Activated CD8-positive, alpha-beta memory T cell treated with anti-CD3 and anti-CD28 coated beads for 4 hours (primary cell): ENCODE measurements around the gene DCX.
"Not testable (repeated sequence)": the region's sequence is repeated elsewhere in the genome, so short reads cannot be mapped to it uniquely, and the experiment has no call there.

Source experiments
- DNase-seq, 2 donors: peaks; one replicate each; pipeline ENCODE4 v3.0.0-alpha.2; 2020; ENCODE audit warnings: low read depth in 2 of 2

The DCX gene

GRCh38 chrX:111365770-111366325, 46.1 kb downstream of the DCX start:
- DNase-seq: no peak

DNA sequence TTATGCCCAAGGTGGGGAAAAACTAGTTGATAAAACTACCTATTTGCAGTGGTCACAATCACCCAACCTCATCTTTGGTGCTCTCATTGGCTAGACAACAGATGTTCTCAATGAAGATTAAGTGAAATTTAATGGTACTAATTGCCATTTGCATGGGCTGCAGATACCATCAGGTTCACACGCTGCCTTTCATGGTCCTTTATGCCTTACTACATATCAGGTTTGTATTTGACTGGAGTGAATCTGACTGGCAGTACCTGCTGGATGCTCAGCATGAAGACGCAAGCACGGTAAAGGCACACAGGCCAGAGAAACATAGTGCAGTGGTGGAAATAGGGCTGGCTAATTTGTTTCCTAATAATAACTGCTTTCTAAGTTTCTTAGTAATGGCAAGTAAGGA, 48.3 kb downstream of the DCX start:
- no peak for DNase-seq

DNA sequence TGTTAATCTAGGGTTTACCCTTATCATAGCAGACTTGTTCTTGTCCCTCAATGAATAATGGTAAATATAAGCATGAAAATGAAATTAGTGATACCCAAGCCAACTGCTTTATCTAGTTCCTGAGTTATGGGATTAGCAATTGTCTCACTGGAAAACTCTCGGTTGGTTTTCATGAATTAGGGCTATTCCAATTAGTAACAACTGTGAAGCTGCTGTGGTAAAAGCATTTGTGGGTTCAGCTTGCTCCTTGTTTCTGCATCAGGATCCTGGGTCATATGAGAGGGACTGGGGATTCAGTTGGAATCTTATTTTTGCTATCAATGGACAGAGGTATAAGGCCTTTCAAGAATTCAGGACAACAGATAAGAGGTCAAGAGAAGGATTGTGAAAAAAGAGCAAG, 50.2 kb downstream of the DCX start:
- no peak for DNase-seq

GRCh38 chrX:111360839-111361238, 51.2 kb downstream of the DCX start:
- no peak for DNase-seq

DNA sequence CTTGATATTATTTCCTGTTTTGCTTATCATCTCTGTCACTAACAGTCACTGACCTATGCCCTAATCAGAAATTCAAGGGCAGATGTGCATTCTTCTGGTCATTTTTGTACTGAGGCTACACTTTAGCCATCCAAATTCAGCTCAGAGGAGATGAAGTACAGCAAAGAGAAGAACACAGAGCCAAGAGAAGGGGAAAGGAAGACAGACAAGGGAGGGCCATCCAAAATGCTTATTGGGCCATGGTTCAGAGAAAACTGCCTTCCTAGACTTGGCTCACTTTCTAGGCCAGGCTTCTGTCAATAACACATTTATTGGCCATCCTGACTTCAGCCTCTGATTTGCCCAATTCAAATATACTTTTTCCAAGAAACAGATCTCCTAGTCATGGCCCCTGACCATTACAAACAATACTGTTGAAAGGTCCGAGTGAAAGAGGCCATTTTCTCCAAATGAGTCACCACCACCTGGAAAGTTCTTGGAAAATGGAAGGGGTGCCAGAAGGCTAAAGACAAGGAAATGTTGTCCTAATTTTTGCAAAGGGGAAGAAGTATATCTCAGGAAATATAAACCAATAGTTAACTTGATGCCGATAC, 56.4 kb downstream of the DCX start:
- DNase-seq: no peak

DNA sequence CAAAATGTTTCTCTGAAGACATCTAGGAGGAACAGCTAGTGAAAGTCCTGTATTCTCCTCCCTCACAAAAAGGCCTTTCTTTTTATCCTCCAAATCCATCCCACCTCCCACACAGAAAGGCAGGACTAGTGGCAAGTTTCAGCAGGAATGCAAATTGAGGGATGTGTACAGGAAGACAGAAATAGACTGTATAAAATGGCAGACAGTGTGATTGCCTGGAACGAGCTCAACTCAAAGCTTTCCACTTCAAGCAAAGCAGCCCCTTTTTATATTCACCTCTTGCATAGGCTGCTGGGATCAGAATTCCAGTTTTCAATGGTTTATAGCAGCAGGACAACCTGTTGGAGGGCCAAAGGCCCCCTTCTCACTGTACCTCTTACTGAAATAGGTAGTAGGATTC, 57.5 kb downstream of the DCX start:
- DNase-seq: no peak

GRCh38 chrX:111353793-111354192, 58.2 kb downstream of the DCX start:
- DNase-seq: no peak

GRCh38 chrX:111352424-111352823, 59.6 kb downstream of the DCX start:
- DNase-seq: no peak

DNA sequence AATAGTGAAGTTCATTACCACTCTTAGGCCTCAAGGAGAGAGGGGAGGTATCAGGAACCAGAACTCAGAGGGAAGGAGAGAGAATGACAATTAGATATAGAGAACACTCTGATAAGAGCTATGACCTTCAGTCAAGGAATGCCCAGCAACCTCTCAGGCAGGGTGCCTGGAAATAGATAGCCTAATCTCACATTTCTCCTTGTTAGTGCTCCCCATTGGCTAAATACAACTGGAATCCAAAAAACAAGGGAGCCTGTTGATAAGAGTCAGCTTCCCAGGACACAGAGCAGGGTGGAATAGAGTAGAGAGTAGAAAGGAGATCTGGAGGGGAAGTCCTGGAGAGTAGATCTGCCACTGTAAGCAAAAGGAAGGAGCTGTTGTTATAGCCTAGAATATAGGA, 62.1 kb downstream of the DCX start:
- no peak for DNase-seq

- DNase-seq: no peak
Observed at GRCh38 chrX:111349101-111349500, 62.9 kb downstream of the DCX start.

- no peak for DNase-seq
Observed at GRCh38 chrX:111348429-111348828, 63.6 kb downstream of the DCX start.

GRCh38 chrX:111346150-111346549, 65.8 kb downstream of the DCX start:
- DNase-seq: not testable (repeated sequence)

DNA sequence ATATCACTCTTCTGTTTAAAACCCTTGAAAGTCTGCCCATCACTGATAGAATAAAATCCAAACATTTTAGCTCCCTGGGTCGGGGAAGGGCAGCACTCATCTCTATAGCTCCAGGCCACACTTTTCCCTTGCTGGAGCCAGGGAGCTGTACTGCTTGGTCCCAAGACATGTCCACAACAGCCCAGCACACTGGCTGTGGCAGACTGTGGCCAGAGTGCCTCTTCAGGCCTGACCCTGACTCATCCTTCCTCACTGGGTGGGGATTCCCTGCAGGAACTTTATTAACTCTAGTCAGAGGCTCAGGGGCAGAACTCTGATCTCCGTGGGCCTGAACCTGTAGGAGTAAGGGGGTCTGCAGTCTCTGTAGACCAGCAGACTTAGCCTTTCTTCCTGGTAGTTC, 71.9 kb downstream of the DCX start:
- DNase-seq: no peak

DNA sequence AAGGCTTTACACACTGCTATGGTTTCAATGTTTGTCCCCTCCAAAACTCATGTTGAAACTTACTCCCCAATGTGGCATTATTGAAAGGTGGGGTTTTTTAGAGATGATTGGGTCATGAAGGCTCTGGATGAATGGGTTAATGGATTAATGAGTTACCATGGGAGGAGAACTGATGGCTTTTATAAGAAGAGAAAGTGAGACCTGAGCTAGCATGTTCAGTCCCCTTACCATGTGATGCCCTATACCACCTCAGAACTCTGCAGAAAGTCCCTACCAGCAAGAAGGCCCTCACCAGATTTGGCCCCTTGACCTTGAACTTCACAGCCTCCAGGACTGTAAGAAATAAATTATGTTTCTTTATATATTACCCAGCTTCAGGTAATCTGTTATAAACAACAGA, 72.8 kb downstream of the DCX start:
- DNase-seq: no peak

DNA sequence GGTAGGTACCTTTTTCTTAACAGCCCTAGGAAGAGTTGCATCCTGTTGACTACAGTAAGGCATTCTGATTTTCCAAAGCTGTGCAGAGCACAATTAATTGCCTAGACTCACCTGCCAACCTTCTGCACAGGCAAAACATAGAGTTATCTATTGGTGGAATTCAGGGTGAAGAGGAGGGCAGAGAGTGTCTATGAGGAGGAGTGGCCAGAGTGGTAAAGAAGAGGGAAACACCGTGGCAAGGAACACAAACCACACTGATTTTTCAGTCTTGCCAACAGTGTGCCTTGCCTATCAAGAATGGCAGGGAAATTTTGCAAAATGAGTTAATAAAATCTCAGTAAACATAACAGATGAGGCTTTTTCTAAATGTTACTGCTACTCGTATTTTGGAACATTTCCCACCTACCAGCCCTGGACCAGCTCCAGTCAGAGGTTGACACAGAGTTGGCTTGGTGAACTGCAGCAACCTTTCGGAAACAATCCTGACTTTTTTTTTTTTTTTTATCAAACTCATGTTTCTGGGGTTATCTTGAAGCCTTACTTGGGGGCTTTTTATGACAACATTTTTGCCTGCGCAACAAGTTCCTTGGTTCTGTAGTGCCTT, 73.8 kb downstream of the DCX start:
- DNase-seq: no peak

DNA sequence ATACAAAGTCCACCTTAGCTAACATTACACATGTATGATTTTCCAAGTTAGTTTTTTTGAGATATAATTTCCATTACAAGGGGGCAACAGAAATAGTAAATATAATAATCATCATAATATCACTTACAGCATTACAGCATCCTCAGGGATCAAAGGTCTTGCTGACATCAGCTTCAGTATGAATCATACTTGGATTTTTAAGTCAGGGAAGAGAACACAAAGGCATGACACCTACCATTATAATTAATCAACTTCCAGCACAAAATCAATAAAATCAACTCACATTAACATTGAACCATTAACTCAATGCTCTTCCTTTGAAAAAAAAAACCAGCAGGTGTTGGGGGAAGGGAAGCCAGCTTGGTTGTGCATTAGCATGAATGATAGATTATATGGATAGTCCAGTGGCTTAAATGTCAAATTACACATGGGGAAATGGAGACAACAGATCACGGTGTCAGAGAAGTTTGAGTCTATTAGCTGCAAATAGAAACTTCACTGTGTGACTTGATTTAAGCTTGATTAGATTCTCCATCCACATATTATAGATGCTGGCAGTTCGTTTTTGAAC, 74.8 kb downstream of the DCX start:
- DNase-seq: no peak

GRCh38 chrX:111336141-111336540, 75.9 kb downstream of the DCX start:
- no peak for DNase-seq

GRCh38 chrX:111329370-111329769, 82.6 kb downstream of the DCX start:
- DNase-seq: no peak

- DNase-seq: no peak
Observed at GRCh38 chrX:111328858-111329257, 83.1 kb downstream of the DCX start.

GRCh38 chrX:111322231-111322855, 89.6 kb downstream of the DCX start:
- DNase-seq: no peak

GRCh38 chrX:111319451-111319850, 92.5 kb downstream of the DCX start:
- DNase-seq: no peak

DNA sequence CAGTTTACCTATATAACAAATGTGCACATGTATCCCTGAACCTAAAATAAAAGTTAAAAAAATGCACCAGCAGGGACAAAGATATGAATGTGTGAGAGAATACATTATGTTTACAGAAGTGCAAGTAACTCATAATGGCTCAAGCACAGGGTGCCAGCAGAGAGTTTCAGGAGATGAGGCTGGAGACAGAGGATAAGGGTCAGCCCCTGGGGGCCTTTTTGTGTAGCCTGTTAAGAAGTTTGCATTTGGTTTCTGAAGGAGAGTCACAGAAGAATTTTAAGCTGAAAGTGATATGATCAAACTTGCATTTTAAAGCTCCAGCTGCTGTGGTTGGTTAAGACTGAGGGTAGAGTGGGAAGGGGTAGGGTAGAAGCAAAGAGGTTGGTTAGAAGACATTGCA, 93.1 kb downstream of the DCX start:
- DNase-seq: no peak

DNA sequence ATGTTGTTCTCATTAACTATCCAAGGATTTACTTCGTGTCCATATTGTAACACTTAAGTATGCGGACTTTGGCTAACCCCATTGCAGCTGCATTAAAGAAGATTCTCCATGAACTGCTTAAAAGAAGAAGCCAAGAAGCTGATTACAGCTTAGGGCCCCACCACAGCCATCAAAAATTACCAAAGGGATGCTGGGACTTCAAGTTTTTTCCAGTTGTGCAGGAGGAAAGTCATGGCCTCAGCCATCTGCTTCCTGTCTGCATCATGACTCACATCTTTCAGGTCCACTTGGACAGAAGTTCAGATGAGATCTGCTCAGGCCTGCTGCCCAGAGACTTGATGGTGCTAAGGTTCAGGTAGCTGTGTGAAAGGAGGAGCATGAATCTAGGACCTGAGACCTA, 102.9 kb downstream of the DCX start:
- DNase-seq: no peak
